ENCODE data around the gene CDKAL1.

Gene CDKAL1

DNA sequence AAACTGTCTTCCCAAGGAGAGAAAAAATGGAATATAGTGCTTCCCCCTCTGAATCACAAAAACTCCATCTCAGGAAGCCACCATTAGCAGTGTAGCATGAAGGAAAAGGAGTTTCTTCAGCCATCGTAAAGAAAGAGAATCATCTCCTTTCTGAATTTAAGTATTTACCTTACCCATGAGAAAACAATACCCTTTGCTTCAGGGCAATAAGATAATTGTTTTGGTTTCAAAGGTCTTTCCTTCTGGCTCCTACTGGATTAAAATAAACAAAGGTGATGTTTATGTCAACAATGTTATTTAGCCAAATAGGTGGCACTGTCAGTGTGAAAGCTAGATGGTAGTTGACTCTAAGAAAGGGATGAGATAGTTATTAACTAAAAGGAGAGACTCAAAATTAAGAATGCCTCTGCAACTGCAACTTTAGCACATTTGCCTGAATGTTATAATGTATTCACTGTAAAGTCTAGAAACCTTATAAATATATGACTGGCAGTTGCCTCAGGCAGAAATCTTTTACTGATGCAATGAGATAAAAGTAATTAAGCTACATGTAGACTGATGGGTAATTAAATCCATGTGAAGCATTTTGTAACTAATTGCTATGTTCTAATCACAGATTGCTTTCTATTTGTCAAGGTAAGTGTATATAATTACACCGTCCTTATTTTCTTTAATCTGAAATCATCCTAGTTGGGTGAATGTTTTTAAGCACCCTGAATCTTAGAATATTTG is 399.0 kb downstream of the CDKAL1 start:
- Histone ChIP-seq H3K36me3 (replicated peaks) (no peaks in the 10 kb centered on the region), H3K4me3 (ENCODE audit: low read depth, low read length) (no peak overlapping the region), H3K27me3 (replicated peaks) (no peaks in the 10 kb centered on the region), H3K27ac (no peak overlapping the region)
- in situ Hi-C loops (cut with HindIII; ENCODE audit: low pct_ligation_motif_present, low sequenced_read_pairs), result no loop called here
- DNase-seq, result no peak
- TF ChIP-seq, protein P1, sequence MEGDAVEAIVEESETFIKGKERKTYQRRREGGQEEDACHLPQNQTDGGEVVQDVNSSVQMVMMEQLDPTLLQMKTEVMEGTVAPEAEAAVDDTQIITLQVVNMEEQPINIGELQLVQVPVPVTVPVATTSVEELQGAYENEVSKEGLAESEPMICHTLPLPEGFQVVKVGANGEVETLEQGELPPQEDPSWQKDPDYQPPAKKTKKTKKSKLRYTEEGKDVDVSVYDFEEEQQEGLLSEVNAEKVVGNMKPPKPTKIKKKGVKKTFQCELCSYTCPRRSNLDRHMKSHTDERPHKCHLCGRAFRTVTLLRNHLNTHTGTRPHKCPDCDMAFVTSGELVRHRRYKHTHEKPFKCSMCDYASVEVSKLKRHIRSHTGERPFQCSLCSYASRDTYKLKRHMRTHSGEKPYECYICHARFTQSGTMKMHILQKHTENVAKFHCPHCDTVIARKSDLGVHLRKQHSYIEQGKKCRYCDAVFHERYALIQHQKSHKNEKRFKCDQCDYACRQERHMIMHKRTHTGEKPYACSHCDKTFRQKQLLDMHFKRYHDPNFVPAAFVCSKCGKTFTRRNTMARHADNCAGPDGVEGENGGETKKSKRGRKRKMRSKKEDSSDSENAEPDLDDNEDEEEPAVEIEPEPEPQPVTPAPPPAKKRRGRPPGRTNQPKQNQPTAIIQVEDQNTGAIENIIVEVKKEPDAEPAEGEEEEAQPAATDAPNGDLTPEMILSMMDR (IDR thresholded peaks at IDR 0.05; ENCODE audit: low read depth, low read length, missing control alignments), result no peak

DNA sequence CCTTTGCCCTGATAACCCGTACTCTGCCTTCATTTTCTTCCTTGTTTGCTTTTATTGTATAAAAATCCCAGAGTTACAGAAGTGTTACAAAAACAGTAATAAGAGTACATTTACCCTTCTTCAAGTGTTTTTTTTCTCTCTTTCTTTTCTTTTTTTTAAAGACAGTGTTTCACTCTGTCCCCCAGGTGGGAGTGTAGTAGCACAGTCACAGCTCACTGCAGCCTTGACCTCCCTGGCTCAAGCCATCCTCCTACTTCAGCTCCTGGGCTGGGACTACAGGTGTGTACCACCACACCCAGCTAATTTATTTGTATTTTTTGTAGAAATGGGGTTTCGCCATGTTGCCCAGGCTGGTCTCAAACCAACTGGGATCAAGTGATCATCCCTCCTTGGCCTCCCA is 402.7 kb downstream of the CDKAL1 start:
- Histone ChIP-seq H3K36me3 (replicated peaks) (no peaks in the 10 kb centered on the region), H3K27ac (no peak overlapping the region), H3K4me3 (ENCODE audit: low read depth, low read length) (no peak overlapping the region), H3K27me3 (replicated peaks) (no peaks in the 10 kb centered on the region)
- in situ Hi-C loops (cut with HindIII; ENCODE audit: low pct_ligation_motif_present, low sequenced_read_pairs), result no loop called here
- DNase-seq, result no peak
- TF ChIP-seq, protein P1 (IDR thresholded peaks at IDR 0.05; ENCODE audit: low read depth, low read length, missing control alignments), result no peak

DNA sequence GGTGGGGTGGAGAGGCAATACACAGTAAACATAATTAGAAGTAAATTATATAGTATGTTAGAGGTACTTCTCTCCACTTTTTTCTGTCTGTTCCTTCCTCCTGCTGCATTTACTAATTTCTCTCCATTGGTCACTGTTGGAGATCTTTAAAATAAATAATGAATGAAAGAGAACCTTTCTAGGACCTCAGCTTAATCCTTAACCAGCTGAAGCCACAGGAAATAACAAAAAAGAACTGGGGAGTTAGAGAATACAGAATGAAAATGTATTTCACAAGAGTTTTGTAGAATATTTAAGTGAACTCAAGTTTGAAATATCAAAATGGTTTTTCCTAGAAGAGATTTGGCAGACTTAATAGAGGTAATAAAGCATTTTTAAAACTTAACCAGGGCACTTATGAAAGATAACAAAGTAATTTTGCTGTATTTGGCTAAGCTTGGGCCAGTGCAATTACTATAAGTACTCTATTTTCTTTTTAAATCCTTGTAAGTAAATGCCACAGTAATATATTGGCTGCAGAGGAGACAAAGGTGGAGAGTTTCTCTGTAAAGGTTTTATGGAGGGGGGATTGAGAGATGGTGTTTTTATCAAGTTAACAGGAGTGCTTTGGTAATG is 405.0 kb downstream of the CDKAL1 start:
- Histone ChIP-seq H3K27me3 (replicated peaks) (no peaks in the 10 kb centered on the region), H3K27ac (no peak overlapping the region), H3K36me3 (replicated peaks) (no peaks in the 10 kb centered on the region), H3K4me3 (ENCODE audit: low read depth, low read length) (no peak overlapping the region)
- TF ChIP-seq, protein P1 (IDR thresholded peaks at IDR 0.05; ENCODE audit: low read depth, low read length, missing control alignments), result no peak
- in situ Hi-C loops (cut with HindIII; ENCODE audit: low pct_ligation_motif_present, low sequenced_read_pairs), result no loop called here
- DNase-seq, result no peak

- in situ Hi-C loops (cut with HindIII; ENCODE audit: low pct_ligation_motif_present, low sequenced_read_pairs), result no loop called here
- H3K36me3 ChIP-seq (replicated peaks), result no peaks in the 10 kb centered on the region
- no peak for DNase-seq
- H3K27me3 ChIP-seq (replicated peaks), result no peaks in the 10 kb centered on the region
- H3K27ac ChIP-seq, result no peak overlapping the region
- TF ChIP-seq, protein P1 (IDR thresholded peaks at IDR 0.05; ENCODE audit: low read depth, low read length, missing control alignments), result no peak
- H3K4me3 ChIP-seq (ENCODE audit: low read depth, low read length), result no peak overlapping the region
Measured at GRCh38 chr6:20943040-20943627, 408.9 kb downstream of the CDKAL1 start.

- TF ChIP-seq, protein P1 (IDR thresholded peaks at IDR 0.05; ENCODE audit: low read depth, low read length, missing control alignments), result no peak
- no peaks in the 10 kb centered on the region for H3K36me3 ChIP-seq (replicated peaks)
- H3K27ac ChIP-seq, result no peak overlapping the region
- no peak overlapping the region for H3K4me3 ChIP-seq (ENCODE audit: low read depth, low read length)
- DNase-seq, result no peak
- in situ Hi-C loops (cut with HindIII; ENCODE audit: low pct_ligation_motif_present, low sequenced_read_pairs), result no loop called here
- no peaks in the 10 kb centered on the region for H3K27me3 ChIP-seq (replicated peaks)
Measured at GRCh38 chr6:20943922-20944321, 409.7 kb downstream of the CDKAL1 start.

All from brain microvascular endothelial cell (primary cell).